Peyer's patch (tissue), 4 donors: ENCODE measurements around the gene PRSS21. TPM values are rescaled to one million over a fixed set of nuclear protein-coding genes. Genes with fewer than 3 reads are reported as not detected.

Source experiments
- DNase-seq, 3 donors: peaks; one replicate each; pipeline ENCODE4 v3.0.0-alpha.2; 2017 to 2019
- H3K27ac ChIP-seq, 4 donors: fragments of 200-600 bp; sonication (generic); one replicate each; pipeline ENCODE4 v1.5.1; 2016 to 2019
- H3K27me3 ChIP-seq, 2 donors: fragments of 200-600 bp; sonication (generic); one replicate each; pipeline ENCODE4 v1.5.1; 2019
- H3K36me3 ChIP-seq, 3 donors: fragments of 200-600 bp; sonication (generic); one replicate each; pipeline ENCODE4 v1.5.1; 2016 to 2019
- H3K4me1 ChIP-seq, 4 donors: fragments of 200-600 bp; sonication (generic); one replicate each; pipeline ENCODE4 v1.5.1; 2016 to 2019
- H3K4me3 ChIP-seq, 4 donors: fragments of 200-600 bp; sonication (generic); 1 replicate in 3 of 4; 2 replicates in 1 of 4; pipeline ENCODE4 v1.5.1; 2016 to 2019; ENCODE audit warnings: mild to moderate bottlenecking in 1 of 4
- H3K9me3 ChIP-seq, 4 donors: fragments of 200-600 bp; sonication (generic); one replicate each; pipeline ENCODE4 v1.5.1; 2016 to 2019; ENCODE audit warnings: mild to moderate bottlenecking in 1 of 4
- POLR2A ChIP-seq, 2 donors: fragments of 450-650 bp; IDR thresholded peaks; one replicate each; pipeline ENCODE4 v1.5.1; 2017; ENCODE audit warnings: antibody characterized with exemption in 2 of 2, mild to moderate bottlenecking in 2 of 2, moderate library complexity in 2 of 2
- small RNA-seq, 2 donors: library from RNA; depleted of rRNA; stranded (forward); fragments of <200 nt; gene quantifications; one replicate each; pipeline ENCODE3, GENCODE V24; 2016
- total RNA-seq, 4 donors: library from RNA; depleted of rRNA; stranded (reverse); fragments of >200 nt; gene quantifications; one replicate each; pipeline ENCODE4 v1.1.0, GENCODE V29; 2016
- TF ChIP-seq, protein P1 (sequence below), 6 experiments: fragments of 450-650 bp in 4 of 6; fragments of 200-600 bp in 2 of 6; sonication (generic) in 1 of 6; IDR thresholded peaks; one replicate each; pipeline ENCODE4 v1.5.1; 2017 to 2019; ENCODE audit warnings: antibody characterized with exemption in 6 of 6, mild to moderate bottlenecking in 3 of 6, moderate library complexity in 1 of 6

PRSS21 gene
- total RNA-seq, 4 donors from 2014 or later, result 0.88 TPM; not detected in 3

DNA sequence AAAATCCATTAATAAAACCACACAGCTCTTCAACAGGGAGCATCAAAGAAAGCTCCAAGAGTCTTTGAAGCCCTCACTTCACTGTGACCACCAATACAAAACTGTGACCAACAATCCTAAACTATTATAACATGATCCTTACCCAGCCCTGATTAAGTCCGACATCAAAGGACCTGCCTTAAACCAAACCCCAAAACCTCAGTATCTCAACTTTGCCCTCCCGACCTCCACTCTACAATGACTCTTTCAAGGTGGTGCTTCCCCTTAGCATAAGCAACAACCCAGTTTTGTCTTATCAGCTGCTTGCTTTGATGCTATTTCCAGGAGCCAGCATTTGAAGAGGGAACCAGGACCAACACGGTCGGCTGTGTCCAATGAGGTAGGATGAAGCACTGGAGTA lies 49.4 kb downstream of the PRSS21 start:
- no peak overlapping the region for H3K27ac ChIP-seq
- no peaks in the 10 kb centered on the region for H3K27me3 ChIP-seq
- peak in 1 of 3 donors; percentile 34 for DNase-seq
- no peaks in the 10 kb centered on the region for H3K9me3 ChIP-seq
- peaks cover 0 to 5% (median 2%) of the 10 kb centered on the region in 4 donors for H3K4me1 ChIP-seq
- no peak for TF ChIP-seq POLR2A (IDR thresholded peaks at IDR 0.05)
- TF ChIP-seq, protein P1, sequence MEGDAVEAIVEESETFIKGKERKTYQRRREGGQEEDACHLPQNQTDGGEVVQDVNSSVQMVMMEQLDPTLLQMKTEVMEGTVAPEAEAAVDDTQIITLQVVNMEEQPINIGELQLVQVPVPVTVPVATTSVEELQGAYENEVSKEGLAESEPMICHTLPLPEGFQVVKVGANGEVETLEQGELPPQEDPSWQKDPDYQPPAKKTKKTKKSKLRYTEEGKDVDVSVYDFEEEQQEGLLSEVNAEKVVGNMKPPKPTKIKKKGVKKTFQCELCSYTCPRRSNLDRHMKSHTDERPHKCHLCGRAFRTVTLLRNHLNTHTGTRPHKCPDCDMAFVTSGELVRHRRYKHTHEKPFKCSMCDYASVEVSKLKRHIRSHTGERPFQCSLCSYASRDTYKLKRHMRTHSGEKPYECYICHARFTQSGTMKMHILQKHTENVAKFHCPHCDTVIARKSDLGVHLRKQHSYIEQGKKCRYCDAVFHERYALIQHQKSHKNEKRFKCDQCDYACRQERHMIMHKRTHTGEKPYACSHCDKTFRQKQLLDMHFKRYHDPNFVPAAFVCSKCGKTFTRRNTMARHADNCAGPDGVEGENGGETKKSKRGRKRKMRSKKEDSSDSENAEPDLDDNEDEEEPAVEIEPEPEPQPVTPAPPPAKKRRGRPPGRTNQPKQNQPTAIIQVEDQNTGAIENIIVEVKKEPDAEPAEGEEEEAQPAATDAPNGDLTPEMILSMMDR (IDR thresholded peaks at IDR 0.05), result no peak
- H3K36me3 ChIP-seq, result no peaks in the 10 kb centered on the region
- no peak overlapping the region for H3K4me3 ChIP-seq

- H3K27me3 ChIP-seq, result no peaks in the 10 kb centered on the region
- no peaks in the 10 kb centered on the region for H3K36me3 ChIP-seq
- peak overlapping the region; percentile 63 to 82 (median 71) for H3K4me3 ChIP-seq
- DNase-seq, result peak in 1 of 3 donors; percentile 35
- H3K27ac ChIP-seq, result peak overlapping the region; percentile 86 to 91 (median 88)
- H3K9me3 ChIP-seq, result no peaks in the 10 kb centered on the region
- TF ChIP-seq POLR2A (IDR thresholded peaks at IDR 0.05), result no peak
- TF ChIP-seq, protein P1 (IDR thresholded peaks at IDR 0.05), result no peak
- H3K4me1 ChIP-seq, result peaks cover 0 to 5% (median 2%) of the 10 kb centered on the region in 4 donors
These were observed 50.6 kb downstream of the PRSS21 start for GRCh38 chr16:2867661-2867986.

- H3K27me3 ChIP-seq, result no peaks in the 10 kb centered on the region
- TF ChIP-seq POLR2A (IDR thresholded peaks at IDR 0.05), result peak; percentile 32 to 55
- TF ChIP-seq, protein P1 (IDR thresholded peaks at IDR 0.05), result peak; percentile 94 to 99 (median 97)
- peak; percentile 94 to 98 (median 95) for DNase-seq
- peak overlapping the region; percentile 86 to 91 (median 88) for H3K27ac ChIP-seq
- no peaks in the 10 kb centered on the region for H3K9me3 ChIP-seq
- peak overlapping the region; percentile 63 to 82 (median 71) for H3K4me3 ChIP-seq
- H3K4me1 ChIP-seq, result peaks cover 0 to 5% (median 2%) of the 10 kb centered on the region in 4 donors
- H3K36me3 ChIP-seq, result no peaks in the 10 kb centered on the region
These were observed 51.2 kb downstream of the PRSS21 start for GRCh38 chr16:2867987-2868789.

Small RNA genes within 50 kb of the gene (small RNA-seq; reads per million reads assigned to genes)
- 0 reads per million in 2 donors for gene SNORA3C

Other genes with a start within 250 kb of the PRSS21 start
- gene KCTD5, start 134.7 kb upstream of the PRSS21 start, total RNA-seq, result 10 to 100 TPM; 23.1 to 85.6 (median 56.4) TPM
- gene PRSS27, start 97.0 kb upstream of the PRSS21 start, total RNA-seq, result 1 to 10 TPM in 2 of 4 donors, not detected in 2; 1.2 TPM
- gene SRRM2, start 64.6 kb upstream of the PRSS21 start, total RNA-seq, result 1,000 to 10,000 TPM in 3 of 4 donors, 100 to 1,000 TPM in 1; 683 to 3,742 (median 1,673) TPM
- gene ELOB, start 40.0 kb upstream of the PRSS21 start, total RNA-seq, result 100 to 1,000 TPM in 3 of 4 donors, 10 to 100 TPM in 1; 66.8 to 243 (median 220) TPM
- not detected for gene PRSS33, start 29.7 kb upstream of the PRSS21 start, total RNA-seq
- gene PRSS41, start 18.8 kb upstream of the PRSS21 start, total RNA-seq, result not detected
- 10 to 100 TPM in 1 of 4 donors, 1 to 10 TPM in 3; 2.5 to 13.0 (median 5.5) TPM for gene ZG16B, start 13.1 kb downstream of the PRSS21 start, total RNA-seq
- 1 to 10 TPM in 3 of 4 donors, not detected in 1; 1.4 to 1.9 (median 1.8) TPM for gene PRSS22, start 40.9 kb downstream of the PRSS21 start, total RNA-seq
- gene FLYWCH2, start 66.0 kb downstream of the PRSS21 start, total RNA-seq, result 10 to 100 TPM; 40.8 to 61.3 (median 53.1) TPM
- 10 to 100 TPM; 30.1 to 67.4 (median 46.8) TPM for gene FLYWCH1, start 94.7 kb downstream of the PRSS21 start, total RNA-seq
- 1 to 10 TPM in 1 of 4 donors, under 1 TPM in 1, not detected in 2; 0.40 to 1.6 TPM for gene KREMEN2, start 147.0 kb downstream of the PRSS21 start, total RNA-seq
- gene PAQR4, start 152.1 kb downstream of the PRSS21 start, total RNA-seq, result 10 to 100 TPM in 1 of 4 donors, 1 to 10 TPM in 3; 6.3 to 13.2 (median 9.2) TPM
- gene PKMYT1, start 163.2 kb downstream of the PRSS21 start, total RNA-seq, result 10 to 100 TPM in 1 of 4 donors, 1 to 10 TPM in 3; 4.3 to 23.9 (median 6.0) TPM
- 1 to 10 TPM in 3 of 4 donors, under 1 TPM in 1; 0.76 to 2.5 (median 1.2) TPM for gene CLDN9, start 195.7 kb downstream of the PRSS21 start, total RNA-seq
- not detected for gene CLDN6, start 200.9 kb downstream of the PRSS21 start, total RNA-seq
- 10 to 100 TPM in 3 of 4 donors, 1 to 10 TPM in 1; 4.1 to 56.4 (median 39.8) TPM for gene TNFRSF12A, start 203.1 kb downstream of the PRSS21 start, total RNA-seq
- 10 to 100 TPM; 14.0 to 38.0 (median 34.1) TPM for gene HCFC1R1, start 206.7 kb downstream of the PRSS21 start, total RNA-seq
- gene THOC6, start 206.8 kb downstream of the PRSS21 start, total RNA-seq, result 10 to 100 TPM in 3 of 4 donors, 1 to 10 TPM in 1; 9.6 to 64.4 (median 27.1) TPM
- 100 to 1,000 TPM in 2 of 4 donors, 10 to 100 TPM in 2; 44.6 to 126 (median 93.8) TPM for gene BICDL2, start 219.7 kb downstream of the PRSS21 start, total RNA-seq
- gene MMP25, start 229.3 kb downstream of the PRSS21 start, total RNA-seq, result 1 to 10 TPM in 3 of 4 donors, not detected in 1; 1.4 to 3.3 (median 2.4) TPM
- gene IL32, start 248.4 kb downstream of the PRSS21 start, total RNA-seq, result 100 to 1,000 TPM in 3 of 4 donors, 10 to 100 TPM in 1; 93.3 to 676 (median 590) TPM